Motor neuron (in vitro differentiated cells): Measurements from ENCODE around the gene ST6GAL1. TPM values are rescaled to one million over a fixed set of nuclear protein-coding genes. Genes with fewer than 3 reads are reported as not detected.
A peak's percentile ranks its signal among the peaks of the same experiment; 100 is the strongest.
"Not testable (repeated sequence)": the region's sequence is repeated elsewhere in the genome, so short reads cannot be mapped to it uniquely, and the experiment has no call there.

Experiments used
- ATAC-seq, 8 experiments: fragments of 200-7000 bp; cut with Tn5 transposase; replicated peaks in 6 of 8; 2 replicates each; pipeline ENCODE4 v1.8.0; 2021; ENCODE audit warnings: mild to moderate bottlenecking in 8 of 8, moderate library complexity in 8 of 8
- H3K27ac ChIP-seq, 2 donors: fragments of 250-450 bp; sonication (Bioruptor Pico); 2 replicates each; pipeline ENCODE4 v1.9.0; 2021; ENCODE audit warnings: antibody characterized with exemption in 2 of 2, mild to moderate bottlenecking in 2 of 2, moderate library complexity in 1 of 2
- H3K4me1 ChIP-seq, 2 donors: fragments of 250-450 bp; sonication (Bioruptor Pico); replicated peaks in 1 of 2; 2 replicates each; pipeline ENCODE4 v1.6.1; 2021; ENCODE audit warnings: antibody characterized with exemption in 2 of 2, mild to moderate bottlenecking in 2 of 2, moderate library complexity in 1 of 2
- H3K4me3 ChIP-seq, 5 donors: fragments of 250-450 bp; sonication (Bioruptor Pico); 2 replicates each; pipeline ENCODE4 v1.9.0; 2021; ENCODE audit warnings: antibody characterized with exemption in 5 of 5, mild to moderate bottlenecking in 5 of 5, moderate library complexity in 4 of 5
- WGBS, 10 experiments: fragments of 450-650 bp; shearing (Covaris generic); methylation state at CpG; one replicate each; pipeline ENCODE4 v1.0.0; 2022; 5-methylcytosine and 5-hydroxymethylcytosine counted together
- in situ Hi-C, 9 experiments: fragments of 400-800 bp; cut with MboI; loops; one replicate each; pipeline ENCODE4 v1.15.0; 2021; ENCODE audit warnings: low sequenced_read_pairs in 9 of 9, low pct_unique_long_range_greater_than_20kb in 2 of 9; ENCODE audit not compliant: unreplicated experiment in 9 of 9
- total RNA-seq, 8 experiments: library from RNA; unstranded; fragments of 300-600 nt; gene quantifications; 2 replicates each; pipeline versions ENCODE4 v1.2.3 to v1.2.4, GENCODE V29; 2022

ST6GAL1 gene, protein sequence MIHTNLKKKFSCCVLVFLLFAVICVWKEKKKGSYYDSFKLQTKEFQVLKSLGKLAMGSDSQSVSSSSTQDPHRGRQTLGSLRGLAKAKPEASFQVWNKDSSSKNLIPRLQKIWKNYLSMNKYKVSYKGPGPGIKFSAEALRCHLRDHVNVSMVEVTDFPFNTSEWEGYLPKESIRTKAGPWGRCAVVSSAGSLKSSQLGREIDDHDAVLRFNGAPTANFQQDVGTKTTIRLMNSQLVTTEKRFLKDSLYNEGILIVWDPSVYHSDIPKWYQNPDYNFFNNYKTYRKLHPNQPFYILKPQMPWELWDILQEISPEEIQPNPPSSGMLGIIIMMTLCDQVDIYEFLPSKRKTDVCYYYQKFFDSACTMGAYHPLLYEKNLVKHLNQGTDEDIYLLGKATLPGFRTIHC
- 10 to 100 TPM in 6 of 8 experiments, 1 to 10 TPM in 1, under 1 TPM in 1; 0.71 to 32.9 (median 18.6) TPM for total RNA-seq

DNA sequence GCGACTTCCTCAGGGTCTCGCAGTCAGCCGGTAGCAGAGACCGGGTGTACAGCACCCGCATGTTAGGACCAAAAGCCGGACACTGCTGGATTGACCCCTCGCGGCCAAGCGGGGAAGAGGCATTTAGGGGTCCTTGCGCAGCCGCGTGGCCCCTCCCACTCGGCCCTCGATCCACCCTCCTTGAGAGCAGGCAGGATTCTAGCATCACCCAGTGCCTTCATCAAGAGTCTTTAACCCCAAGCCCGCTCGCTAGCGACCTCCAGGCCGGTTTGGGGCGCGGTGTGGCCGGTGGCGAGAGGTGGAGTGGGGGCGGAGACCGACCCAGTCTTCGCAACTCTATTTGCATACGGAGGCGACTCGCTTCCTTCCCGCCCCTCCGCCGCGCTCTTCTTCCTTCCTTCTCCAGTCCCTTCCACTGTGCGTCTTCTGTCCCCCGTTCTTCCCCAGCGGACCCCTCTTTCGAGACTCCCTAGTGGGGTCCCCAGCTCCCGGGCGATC, at the start of gene ST6GAL1:
TSS of gene ST6GAL1 (plus strand) at position 384 of the 498 bp plus-strand sequence. CDS start 112,178 bp downstream, outside the sequence.
- WGBS, 10 experiments = 0 to 10% (median 10%) methylated on average over 2 to 6 of the region's 38 CpGs; no CpG with 5 or more reads in 5 of the 10 experiments
- Histone ChIP-seq H3K4me3 (peak within 1 kb of the TSS; percentile 64 to 93 (median 83)), H3K4me1 (peaks cover 11 to 16% of the 10 kb centered on the region in 2 donors), H3K27ac (peak within 1 kb of the TSS; percentile 31 to 87)
- ATAC-seq = peak; percentile 52 to 77 (median 69)
- in situ Hi-C loops = no loop called here

DNA sequence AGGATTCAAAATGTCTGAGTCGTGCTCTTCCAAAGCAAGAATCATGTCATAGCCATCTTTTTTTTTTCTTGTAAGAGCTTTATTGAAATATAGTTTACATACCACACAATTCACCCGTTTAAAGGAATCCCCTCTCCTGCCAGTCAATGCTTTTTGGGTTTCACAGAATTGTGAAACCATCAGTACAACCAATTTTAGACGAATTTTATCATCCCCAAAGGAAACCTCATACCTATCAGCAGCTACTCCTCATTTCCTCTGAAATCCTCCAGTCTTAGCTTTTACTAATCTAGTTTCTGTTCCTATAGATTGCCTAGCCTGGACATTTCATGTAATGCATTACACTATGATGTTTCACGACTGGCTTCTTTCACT, 48.2 kb upstream of the ST6GAL1 start:
- peaks cover 11 to 12% of the 10 kb centered on the region in 2 donors for H3K4me1 ChIP-seq
- peak in 1 of 8 experiments; percentile 48 for ATAC-seq
- 0 to 96% (median 70%) methylated on average over 2 to 4 of the region's 4 CpGs for WGBS, 10 experiments
- H3K27ac ChIP-seq = no peak overlapping the region
- H3K4me3 ChIP-seq = no peak overlapping the region
- in situ Hi-C loops = no loop called here

DNA sequence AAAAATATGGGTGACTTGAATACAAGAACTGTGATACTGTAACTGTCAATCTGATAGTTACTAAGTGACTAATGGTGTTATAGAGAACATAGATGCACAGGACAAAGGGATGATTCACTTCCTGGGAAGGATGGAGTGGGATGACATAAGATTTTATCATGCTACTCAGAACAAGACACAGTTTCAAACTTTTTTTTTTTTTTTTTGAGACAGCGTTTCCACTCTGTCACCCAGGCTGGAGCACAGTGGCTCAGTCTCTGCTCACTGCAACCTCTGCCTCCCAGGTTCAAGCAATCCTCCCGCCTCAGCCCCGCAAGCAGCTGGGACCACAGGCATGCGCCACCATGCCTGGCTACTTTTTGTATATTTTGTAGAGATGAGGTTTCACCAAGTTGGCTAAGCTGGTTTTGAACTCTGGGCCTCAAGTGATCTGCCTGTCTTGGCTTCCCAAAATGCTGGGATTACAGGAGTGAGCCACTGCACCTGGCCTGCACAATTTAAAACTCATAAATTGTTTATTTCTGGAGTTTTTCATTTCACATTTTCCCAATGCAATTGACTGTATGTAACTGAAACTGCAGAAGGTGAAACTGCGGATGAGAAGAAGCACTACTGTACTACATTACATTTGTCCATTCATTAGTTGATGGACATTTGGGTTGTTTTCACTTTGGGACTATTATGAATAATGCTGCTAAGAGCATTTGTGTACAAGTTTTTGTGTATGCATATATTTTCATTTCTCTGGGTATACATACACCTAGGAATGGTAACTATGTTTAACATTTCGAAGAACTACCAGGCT, 47.2 kb upstream of the ST6GAL1 start:
- ATAC-seq = peak in 7 of 8 experiments; percentile 75 to 99 (median 97)
- H3K27ac ChIP-seq = no peak overlapping the region
- H3K4me3 ChIP-seq = no peak overlapping the region
- 47 to 100% (median 87%) methylated on average over 1 to 6 of the region's 6 CpGs for WGBS, 10 experiments
- H3K4me1 ChIP-seq = peaks cover 14 to 16% of the 10 kb centered on the region in 2 donors
- in situ Hi-C loops = no loop called here

DNA sequence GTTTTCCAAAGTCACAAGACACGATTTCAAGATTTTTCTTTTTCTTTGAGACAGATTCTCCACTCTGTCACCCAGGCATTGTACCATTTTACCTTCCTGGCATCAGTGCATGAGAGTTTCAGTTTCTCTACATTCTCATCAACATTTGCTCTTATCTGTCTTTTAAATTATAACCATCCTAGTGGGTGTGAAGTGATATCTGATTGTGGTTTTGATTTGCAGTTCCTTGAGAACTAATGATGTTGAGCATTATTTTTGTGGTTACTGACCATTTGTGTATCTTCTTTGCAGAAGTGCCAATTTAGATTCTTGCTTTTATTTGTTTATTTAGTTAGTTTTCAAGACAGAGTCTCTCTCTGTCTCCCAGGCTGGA, 46.7 kb upstream of the ST6GAL1 start:
- 67 to 100% (median 94%) methylated on average over 1 of the region's 1 CpG; no CpG with 5 or more reads in 2 of the 10 experiments for WGBS, 10 experiments
- H3K4me3 ChIP-seq = no peak overlapping the region
- H3K4me1 ChIP-seq = peaks cover 14 to 19% of the 10 kb centered on the region in 2 donors
- in situ Hi-C loops = no loop called here
- H3K27ac ChIP-seq = no peak overlapping the region
- ATAC-seq = no peak

DNA sequence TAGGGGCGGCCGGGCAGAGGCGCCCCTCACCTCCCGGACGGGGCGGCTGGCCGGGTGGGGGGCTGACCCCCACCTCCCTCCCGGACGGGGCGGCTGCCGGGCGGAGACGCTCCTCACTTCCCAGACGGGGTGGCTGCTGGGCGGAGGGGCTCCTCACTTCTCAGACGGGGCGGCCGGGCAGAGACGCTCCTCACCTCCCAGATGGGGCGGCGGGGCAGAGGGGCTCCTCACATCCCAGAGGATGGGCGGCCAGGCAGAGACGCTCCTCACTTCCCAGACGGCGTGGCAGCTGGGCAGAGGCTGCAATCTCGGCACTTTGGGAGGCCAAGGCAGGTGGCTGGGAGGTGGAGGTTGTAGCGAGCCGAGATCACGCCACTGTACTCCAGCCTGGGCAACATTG, 45.5 kb upstream of the ST6GAL1 start:
- H3K27ac ChIP-seq, ATAC-seq, in situ Hi-C loops, H3K4me3 ChIP-seq: not testable (repeated sequence)
- peaks cover 14 to 19% of the 10 kb centered on the region in 2 donors for H3K4me1 ChIP-seq
- WGBS, 10 experiments = no CpG with 5 or more reads among the region's 29 CpGs

DNA sequence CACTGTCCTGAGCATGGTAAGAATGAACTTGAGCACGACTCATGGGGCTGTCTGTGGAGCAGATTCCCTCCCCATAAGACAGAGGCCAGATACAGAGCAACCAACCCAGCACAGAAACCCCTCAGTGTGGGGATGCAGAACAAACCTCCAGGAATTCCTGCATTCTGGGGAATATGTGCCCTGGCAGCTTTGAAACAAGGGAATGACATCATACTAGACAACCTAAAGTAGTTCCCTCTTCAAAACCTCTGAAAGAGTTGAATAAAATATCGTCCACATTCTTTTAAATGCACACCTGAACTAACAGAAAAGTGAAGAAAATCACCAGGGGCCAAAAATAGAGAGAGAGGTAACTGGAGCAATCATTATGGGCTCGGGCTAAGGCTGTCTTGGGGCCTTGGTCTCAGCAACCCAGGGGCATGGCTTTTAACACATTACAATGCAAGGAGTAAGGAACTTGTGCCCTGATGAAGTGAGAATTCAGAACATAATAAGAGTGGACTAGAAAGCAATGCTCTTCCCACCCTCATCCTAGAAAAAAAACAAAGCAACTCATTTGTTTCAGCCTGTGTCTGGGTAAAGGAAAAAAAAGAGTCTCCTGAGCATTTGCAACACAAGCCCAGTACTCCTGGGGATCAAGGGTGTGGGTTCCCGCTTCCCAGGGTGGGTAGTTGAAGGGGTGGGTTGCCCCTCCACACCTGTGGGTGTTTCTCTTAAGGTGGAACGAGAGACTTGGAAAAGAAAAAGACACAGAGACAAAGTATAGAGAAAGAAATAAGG, 43.9 kb upstream of the ST6GAL1 start:
- Histone ChIP-seq H3K27ac (no peak overlapping the region), H3K4me3 (no peak overlapping the region), H3K4me1 (peaks cover 14 to 19% of the 10 kb centered on the region in 2 donors)
- ATAC-seq = peak in 3 of 8 experiments; percentile 22 to 57 (median 47)
- WGBS, 10 experiments = 28 to 90% (median 76%) methylated on average over 2 to 3 of the region's 5 CpGs; no CpG with 5 or more reads in 4 of the 10 experiments
- in situ Hi-C loops = no loop called here

DNA sequence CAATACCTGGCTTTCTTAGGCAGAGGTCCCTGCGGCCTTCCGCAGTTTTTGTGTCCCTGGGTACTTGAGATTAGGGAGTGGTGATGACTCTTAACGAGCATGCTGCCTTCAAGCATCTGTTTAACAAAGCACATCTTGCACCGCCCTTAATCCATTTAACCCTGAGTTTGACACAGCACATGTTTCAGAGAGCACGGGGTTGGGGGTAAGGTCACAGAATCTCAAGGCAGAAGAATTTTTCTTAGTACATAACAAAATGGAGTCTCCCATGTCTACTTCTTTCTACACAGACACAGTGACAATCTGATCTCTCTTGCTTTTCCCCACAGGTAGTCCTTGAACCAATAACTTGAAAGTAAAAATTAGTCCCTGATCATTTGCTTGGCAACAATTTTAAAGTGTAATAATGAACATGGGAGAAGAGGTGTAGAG, 42.8 kb upstream of the ST6GAL1 start:
- H3K4me3 ChIP-seq, H3K27ac ChIP-seq, ATAC-seq, in situ Hi-C loops: not testable (repeated sequence)
- WGBS, 10 experiments = no CpG with 5 or more reads among the region's 5 CpGs
- H3K4me1 ChIP-seq = peaks cover 14 to 19% of the 10 kb centered on the region in 2 donors

DNA sequence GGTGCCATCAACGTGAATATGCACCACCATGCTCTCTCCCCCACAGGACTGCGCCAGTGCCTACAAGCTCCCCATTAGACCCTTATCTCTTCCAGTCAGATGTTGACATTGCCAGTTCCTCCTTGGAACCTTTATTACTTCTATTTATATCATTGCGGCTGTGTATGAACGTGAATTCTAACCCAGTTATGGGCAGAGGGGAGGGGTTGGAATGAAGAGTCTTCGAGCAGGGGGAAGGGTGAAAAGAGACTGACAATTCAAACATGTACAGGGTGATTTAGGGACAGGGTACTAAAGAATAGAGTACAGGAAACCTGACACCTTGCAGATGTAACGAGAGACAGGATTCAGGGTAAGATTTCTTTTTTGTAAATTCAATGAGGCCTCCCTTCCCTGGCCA, 41.8 kb upstream of the ST6GAL1 start:
- H3K4me1 ChIP-seq = peaks cover 14 to 20% of the 10 kb centered on the region in 2 donors
- in situ Hi-C loops = no loop called here
- H3K27ac ChIP-seq = no peak overlapping the region
- 0 to 77% (median 43%) methylated on average over 1 to 6 of the region's 6 CpGs for WGBS, 10 experiments
- peak in 1 of 8 experiments; percentile 87 for ATAC-seq
- no peak overlapping the region for H3K4me3 ChIP-seq

DNA sequence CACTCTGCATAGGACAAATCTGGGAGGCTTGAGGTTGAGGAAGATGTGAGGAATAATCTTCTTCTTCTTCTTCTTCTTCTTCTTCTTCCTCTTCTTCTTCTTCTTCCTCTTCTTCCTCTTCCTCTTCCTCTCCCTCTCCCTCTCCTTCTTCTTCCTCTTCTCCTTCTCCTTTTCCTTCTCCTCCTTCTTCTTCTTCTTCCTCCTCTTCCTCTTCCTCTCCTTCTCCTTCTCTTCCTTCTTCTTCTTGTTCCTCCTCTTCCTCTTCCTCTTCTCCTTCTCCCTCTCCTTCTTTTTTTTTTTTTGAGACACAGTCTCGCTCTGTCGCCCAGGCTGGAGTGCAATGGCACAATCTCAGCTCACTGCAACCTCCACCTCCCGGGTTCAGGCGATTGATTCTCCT, 40.6 kb upstream of the ST6GAL1 start:
- peaks cover 18 to 29% of the 10 kb centered on the region in 2 donors for H3K4me1 ChIP-seq

DNA sequence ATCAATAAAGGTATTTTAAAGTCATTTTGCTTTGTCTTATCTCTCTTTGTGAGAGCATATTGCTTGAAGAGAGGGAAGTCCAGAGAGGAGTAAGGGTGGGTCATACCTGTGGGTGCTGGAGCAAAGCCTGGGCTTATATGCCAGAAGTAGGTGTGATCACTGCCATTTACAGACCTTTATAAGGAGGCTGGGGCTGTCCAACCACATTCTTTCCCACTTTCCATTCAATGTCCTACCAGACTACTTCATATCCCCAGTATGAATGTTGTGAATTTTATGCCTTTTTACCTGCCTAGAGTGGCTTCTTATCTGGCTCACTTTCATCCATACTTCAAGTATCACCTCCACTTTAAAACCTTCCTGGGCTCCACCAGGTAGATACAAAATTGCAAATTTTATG, 39.4 kb upstream of the ST6GAL1 start:
- Histone ChIP-seq H3K4me3 (no peak overlapping the region), H3K27ac (no peak overlapping the region), H3K4me1 (peaks cover 18 to 29% of the 10 kb centered on the region in 2 donors)
- no peak for ATAC-seq
- in situ Hi-C loops = no loop called here

More for the DNA sequence above, 40.6 kb upstream of the ST6GAL1 start:
- ATAC-seq, H3K4me3 ChIP-seq, in situ Hi-C loops, H3K27ac ChIP-seq: not testable (repeated sequence)
- WGBS, 10 experiments = 31 to 100% (median 91%) methylated on average over 1 to 4 of the region's 4 CpGs; no CpG with 5 or more reads in 1 of the 10 experiments

DNA sequence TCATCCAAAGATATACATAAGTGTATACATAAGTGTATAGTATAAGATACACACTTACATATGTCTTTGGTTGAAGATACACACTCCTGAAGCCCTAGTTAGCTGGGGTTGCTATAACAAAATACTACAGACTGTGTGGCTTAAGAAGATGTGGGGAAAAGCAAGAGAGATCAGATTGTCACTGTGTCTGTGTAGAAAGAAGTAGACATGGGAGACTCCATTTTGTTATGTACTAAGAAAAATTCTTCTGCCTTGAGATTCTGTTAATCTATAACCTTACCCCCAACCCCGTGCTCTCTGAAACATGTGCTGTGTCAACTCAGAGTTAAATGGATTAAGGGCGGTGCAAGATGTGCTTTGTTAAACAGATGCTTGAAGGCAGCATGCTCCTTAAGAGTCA, 37.3 kb upstream of the ST6GAL1 start:
- in situ Hi-C loops, H3K4me3 ChIP-seq, H3K27ac ChIP-seq, ATAC-seq: not testable (repeated sequence)
- WGBS, 10 experiments = no CpG with 5 or more reads among the region's 2 CpGs
- H3K4me1 ChIP-seq = peaks cover 12 to 26% of the 10 kb centered on the region in 2 donors

DNA sequence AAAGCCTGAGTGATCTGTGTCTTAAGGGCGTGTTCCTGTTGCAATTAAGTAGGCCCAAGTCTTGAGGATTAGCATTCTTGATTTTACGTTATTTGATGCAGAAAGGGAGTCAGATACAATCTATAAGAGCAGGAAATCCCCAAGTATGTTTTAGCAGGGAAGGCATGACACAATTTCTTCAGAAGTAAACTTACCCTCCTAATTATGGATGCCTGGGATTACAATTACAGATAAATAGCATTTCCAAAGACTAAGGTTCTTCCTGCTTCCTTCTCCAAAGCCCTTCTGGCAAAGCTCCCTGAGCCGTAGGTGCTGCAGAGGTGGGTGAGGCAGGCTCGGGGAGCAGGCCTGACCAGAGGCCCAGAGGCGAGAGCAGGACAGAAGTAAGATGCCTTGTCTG, 34.9 kb upstream of the ST6GAL1 start:
- in situ Hi-C loops = no loop called here
- Histone ChIP-seq H3K4me1 (peaks cover 12 to 22% of the 10 kb centered on the region in 2 donors), H3K27ac (no peak overlapping the region), H3K4me3 (no peak overlapping the region)
- 47 to 100% (median 77%) methylated on average over 1 to 5 of the region's 5 CpGs; no CpG with 5 or more reads in 3 of the 10 experiments for WGBS, 10 experiments
- ATAC-seq = peak in 2 of 8 experiments; percentile 43 to 75
